Measurements from ENCODE around the gene VENTX.

VENTX gene

DNA sequence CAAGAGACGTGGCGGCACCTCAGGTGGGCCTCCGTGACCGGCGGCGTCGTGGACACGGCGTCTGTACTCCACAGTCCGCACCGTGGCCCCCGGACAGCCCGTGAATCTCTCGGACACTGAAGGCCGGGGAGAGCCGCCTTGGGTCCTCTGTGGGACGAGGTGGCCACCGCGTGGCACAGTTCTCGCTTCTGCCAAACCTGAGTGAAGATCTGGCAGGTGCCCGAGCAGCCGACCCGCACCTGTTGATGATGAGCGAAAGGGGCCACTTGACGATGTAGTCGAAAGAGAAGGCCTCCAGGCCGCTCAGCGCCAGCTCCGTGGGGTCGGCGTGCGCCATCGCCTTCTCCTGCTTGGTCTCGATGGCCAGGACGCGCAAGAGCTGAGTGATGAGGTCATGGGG, 47.6 kb downstream of the VENTX start:
- DNase-seq (ENCODE audit: extremely low read depth, low read depth): no peak
- TF ChIP-seq, protein P1, sequence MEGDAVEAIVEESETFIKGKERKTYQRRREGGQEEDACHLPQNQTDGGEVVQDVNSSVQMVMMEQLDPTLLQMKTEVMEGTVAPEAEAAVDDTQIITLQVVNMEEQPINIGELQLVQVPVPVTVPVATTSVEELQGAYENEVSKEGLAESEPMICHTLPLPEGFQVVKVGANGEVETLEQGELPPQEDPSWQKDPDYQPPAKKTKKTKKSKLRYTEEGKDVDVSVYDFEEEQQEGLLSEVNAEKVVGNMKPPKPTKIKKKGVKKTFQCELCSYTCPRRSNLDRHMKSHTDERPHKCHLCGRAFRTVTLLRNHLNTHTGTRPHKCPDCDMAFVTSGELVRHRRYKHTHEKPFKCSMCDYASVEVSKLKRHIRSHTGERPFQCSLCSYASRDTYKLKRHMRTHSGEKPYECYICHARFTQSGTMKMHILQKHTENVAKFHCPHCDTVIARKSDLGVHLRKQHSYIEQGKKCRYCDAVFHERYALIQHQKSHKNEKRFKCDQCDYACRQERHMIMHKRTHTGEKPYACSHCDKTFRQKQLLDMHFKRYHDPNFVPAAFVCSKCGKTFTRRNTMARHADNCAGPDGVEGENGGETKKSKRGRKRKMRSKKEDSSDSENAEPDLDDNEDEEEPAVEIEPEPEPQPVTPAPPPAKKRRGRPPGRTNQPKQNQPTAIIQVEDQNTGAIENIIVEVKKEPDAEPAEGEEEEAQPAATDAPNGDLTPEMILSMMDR (IDR thresholded peaks at IDR 0.05; ENCODE audit: low read depth, low read length): no peak

DNA sequence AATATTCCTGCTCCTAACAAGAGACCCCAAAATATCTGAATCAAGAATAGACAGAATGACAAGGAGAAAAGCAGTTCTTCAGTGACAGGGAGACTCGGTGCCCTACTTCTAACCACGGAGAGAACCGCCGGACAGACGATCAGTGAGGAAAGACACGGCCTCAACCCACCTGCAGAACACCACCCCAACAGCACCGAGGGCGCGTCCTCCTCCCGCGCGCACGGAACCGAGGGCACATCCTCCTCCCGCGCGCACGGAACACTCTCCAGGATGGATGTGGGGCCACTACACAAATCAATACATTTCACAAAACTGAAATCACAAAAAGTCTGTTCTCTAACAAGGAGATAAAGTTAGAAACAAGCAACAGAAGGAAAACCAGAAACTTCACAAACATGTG, 48.7 kb downstream of the VENTX start:
- TF ChIP-seq, protein P1 (IDR thresholded peaks at IDR 0.05; ENCODE audit: low read depth, low read length): no peak
- no peak for DNase-seq (ENCODE audit: extremely low read depth, low read depth)

DNA sequence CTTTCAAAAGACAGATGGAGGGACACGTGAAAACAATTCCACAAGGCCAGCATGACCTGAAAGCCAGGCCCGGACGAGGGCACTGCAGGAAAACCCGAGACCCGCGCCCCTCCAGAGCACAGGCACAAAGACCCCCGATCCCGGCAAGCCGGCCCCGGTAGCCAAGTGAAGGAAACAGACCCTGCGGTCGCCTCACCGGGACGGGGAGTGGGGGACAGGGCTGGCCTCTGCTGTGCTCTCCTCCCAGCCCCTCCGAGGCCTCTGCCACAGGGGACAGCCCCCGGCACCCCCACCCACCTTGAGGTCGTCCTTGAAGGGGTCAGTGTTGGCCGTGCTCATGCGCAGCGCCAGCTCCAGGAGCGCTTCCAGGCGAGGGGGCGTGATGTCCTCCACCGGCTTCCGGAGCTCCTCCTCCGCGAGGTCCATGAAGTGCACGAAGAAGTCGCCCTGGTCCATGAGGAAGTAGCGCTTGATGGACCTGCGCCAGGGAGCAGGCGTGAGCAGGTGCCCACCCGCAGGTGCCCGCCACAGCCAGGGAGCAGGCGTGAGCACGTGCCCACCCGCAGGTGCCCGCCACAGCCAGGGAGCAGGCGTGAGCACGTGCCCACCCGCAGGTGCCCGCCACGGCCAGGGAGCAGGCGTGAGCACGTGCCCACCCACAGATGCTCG, 50.3 kb downstream of the VENTX start:
- TF ChIP-seq, protein P1 (IDR thresholded peaks at IDR 0.05; ENCODE audit: low read depth, low read length): no peak
- DNase-seq (ENCODE audit: extremely low read depth, low read depth): no peak

DNA sequence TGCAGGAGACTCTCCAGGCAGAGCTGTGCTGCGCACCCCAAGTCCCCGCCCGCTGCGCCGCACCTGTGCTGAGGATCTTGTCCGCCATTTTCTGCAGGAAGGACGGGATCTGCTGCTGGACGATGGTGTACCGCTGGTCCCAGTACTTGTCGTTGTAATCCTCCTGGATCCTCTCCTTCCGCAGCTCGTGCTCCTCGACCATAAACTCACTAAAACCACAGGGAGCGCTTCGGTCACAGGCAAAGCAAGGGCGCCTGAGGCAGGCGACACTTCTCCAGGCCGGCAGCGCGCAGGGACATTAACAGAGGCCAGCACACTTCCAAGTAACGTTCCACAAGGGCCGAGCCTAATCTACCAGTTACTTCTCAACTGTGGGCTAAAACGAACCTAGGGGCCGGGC, 52.1 kb downstream of the VENTX start:
- no peak for DNase-seq (ENCODE audit: extremely low read depth, low read depth)
- TF ChIP-seq, protein P1 (IDR thresholded peaks at IDR 0.05; ENCODE audit: low read depth, low read length): no peak
